NT2/D1 (cell line): ENCODE measurements around the gene ATP2A3.

ENCODE experiments used
- SUZ12 ChIP-seq: IDR thresholded peaks from 2 replicates; pipeline ENCODE4 v1.6.1; 2011; ENCODE audit not compliant: insufficient read length, insufficient read depth; ENCODE audit errors: extremely low read depth
- ZNF274 ChIP-seq: IDR thresholded peaks from 2 replicates; pipeline ENCODE4 v1.6.1; 2011; ENCODE audit warnings: mild to moderate bottlenecking, low read depth, low read length

- TF ChIP-seq SUZ12 (no peak), ZNF274 (no peak)
Measured at GRCh38 chr17:3959295-3959899, 4.8 kb downstream of the ATP2A3 start.
